ENCODE measurements around the gene B3GAT1.

The B3GAT1 gene

DNA sequence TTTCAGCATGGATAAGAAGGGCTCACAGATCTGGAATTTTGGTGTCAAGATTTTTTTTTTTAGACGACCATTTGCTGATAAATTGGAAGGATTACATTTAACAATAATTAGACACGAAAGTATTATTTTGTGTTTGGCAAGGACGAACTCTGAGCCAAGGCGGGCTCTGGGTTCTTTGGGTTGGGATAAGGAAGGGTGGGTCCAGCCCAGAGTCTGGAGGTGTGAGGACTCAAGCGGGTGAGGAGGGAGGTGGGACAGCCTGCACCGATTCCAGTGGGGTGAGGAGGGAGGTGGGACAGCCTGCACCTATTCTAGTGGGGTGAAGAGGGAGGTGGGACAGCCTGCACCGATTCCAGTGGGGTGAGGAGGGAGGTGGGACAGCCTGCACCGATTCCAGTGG lies 4.1 kb downstream of the B3GAT1 start:
- DNase-seq = no peak

DNA sequence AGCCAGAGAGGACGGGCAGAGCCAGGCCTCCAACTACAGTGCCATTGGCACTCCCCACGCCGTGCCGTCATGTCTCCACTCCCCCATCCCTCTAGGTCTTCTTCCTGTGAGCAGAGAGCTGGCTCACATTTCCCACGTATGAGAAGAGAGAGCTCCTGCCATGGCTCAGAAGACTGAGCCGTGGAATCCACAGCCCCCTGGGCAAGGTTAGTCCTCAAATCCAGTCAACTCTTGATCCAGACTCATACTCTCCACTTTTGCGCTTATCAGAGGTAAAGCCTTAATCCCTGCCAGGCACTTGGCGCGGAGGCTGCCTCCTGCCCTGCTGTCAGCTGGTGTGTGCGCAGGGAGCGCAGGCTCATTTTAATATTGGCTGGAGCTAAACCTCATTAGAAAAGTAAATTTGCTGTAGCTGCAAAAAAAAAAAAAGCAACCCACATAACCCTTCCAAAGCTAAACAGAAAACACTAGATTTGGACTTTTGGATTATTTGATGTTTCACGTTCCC lies 4.7 kb downstream of the B3GAT1 start:
- DNase-seq = no peak

DNA sequence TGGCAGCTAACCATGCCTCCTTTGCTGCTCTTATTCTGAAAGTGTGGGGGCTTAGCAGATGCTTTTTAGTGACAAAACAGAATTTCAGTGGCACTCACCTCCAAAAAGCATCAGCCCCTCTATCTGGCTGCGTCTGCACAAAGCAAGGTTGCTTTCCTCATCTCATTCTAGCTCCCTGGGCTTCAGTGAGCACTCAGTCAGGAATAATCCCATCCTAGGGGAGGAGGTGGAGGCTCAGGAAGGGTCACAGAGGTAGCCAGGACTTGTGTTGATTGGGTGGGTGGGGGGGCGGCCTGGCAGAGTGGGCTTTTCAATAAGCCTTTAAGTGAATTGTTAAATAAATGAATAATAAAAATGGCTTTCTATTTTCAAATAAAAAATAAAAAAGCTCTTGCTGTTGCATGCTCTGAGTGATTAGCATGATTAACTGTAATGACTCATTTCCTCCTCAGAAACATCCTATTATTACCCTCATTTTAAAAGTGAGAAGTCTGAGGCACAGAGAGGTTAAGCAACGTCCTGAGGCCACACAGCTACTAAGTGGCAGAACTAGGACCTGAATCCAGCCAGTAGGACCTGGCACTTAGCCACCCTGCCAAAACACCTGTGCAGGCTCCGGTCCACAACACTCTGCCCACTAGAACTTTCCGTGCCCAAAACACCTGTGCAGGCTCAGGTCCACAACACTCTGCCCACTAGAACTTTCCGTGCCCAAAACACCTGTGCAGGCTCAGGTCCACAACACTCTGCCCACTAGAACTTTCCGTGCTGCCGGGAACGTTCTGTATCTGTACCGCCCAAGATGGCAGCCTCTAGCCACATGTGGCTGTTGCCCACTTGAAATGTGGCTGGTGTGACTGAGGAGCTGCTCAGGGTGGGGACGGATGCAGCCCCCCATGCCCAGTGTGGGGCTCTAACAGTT lies 5.5 kb downstream of the B3GAT1 start:
- DNase-seq = no peak

DNA sequence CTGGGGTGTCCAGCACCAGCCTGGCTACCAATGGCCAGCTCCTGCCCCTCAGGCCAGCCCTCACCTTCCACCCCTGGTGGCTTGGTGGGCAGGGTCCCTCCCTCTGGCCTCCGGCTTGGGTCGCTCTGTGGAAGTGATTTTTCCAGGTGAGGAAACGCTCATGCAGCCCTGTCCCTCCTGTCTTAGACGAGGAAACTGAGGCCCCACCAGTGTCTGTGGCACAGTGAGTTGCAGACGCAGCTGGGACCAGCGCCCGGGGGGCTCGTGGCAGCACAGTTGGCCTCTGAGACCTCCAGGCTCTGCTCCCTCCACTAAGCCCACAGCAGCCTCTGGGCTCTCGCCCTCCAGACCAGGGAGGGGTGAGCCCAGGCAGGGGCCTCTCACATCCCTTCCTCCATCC lies 6.2 kb downstream of the B3GAT1 start:
- DNase-seq = no peak

DNA sequence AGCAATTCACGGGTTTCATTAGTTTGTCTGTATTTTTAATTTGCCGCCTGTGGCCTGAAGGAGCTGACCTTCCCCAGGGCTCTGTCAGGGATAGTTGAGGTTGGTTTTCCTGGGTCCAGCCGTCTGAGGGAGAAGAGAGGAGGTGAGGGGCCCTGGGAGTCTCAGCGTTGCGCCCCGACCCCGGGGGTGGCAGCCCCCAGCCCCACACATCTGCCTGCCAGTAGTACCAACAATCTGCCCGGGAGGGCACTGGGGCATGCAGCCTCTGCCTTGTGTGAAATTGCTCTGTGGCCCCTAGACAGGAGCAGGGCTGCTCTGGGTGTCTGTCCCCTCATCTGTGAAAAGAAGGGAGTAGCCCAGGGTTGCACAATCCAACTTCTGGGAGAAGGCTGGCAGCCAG lies 6.6 kb downstream of the B3GAT1 start:
- DNase-seq = no peak

DNA sequence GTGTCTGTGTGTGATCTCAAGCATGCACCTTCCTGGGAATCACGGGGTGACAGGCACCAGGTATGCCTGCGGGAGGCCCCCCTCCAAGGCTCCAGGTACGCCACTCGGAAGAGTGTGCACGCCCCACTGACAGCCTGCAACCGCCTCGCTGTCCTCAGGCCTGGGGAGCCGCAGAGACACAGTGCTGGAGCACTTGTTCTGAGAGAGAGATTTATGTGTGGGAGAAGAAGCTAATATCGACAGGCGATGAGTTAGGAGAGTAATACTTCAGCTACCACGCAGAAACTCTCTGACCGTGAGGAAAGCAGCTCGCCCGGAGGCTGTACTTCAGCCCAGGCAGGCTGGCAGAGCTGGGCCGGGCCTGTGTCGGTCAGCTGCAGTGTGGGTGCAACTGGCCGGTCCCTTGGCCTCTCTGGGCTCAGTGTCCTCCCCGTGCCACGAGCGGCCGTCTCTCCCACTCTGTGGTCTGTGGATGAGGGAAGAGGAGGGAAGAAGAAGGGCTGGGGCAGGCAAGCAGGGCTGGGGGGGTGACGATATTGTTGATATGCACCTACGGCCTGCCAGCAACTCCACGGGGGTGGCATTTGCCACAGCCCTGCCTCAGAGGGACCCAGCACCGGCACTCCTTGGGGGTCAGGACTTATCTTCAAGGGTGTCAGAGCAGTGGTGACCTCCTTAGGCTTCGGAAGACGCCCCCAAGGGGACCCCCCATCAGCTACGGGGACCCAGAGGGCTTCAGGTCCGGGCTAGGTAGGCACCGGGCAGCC lies 7.3 kb downstream of the B3GAT1 start:
- no peak for DNase-seq

DNA sequence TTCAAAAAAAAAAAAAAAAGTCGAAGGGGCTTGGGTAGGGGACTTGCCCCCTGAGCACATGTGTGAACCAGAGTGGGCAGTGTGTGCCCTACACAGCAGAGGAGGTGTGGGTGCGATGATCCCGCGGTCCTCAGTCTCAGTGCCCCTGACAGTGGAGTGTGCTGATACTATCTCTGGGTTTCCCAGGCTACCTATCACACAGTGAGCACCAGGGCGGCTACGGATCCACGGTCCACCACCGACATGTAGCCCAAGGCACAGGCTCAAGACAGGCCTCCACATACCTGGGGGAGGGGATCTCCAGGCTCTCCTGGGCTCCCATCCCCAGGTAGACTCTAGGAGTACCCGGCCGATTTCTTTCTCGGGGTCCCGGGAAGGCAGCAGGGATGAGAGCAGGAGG lies 9.1 kb downstream of the B3GAT1 start:
- DNase-seq = no peak

DNA sequence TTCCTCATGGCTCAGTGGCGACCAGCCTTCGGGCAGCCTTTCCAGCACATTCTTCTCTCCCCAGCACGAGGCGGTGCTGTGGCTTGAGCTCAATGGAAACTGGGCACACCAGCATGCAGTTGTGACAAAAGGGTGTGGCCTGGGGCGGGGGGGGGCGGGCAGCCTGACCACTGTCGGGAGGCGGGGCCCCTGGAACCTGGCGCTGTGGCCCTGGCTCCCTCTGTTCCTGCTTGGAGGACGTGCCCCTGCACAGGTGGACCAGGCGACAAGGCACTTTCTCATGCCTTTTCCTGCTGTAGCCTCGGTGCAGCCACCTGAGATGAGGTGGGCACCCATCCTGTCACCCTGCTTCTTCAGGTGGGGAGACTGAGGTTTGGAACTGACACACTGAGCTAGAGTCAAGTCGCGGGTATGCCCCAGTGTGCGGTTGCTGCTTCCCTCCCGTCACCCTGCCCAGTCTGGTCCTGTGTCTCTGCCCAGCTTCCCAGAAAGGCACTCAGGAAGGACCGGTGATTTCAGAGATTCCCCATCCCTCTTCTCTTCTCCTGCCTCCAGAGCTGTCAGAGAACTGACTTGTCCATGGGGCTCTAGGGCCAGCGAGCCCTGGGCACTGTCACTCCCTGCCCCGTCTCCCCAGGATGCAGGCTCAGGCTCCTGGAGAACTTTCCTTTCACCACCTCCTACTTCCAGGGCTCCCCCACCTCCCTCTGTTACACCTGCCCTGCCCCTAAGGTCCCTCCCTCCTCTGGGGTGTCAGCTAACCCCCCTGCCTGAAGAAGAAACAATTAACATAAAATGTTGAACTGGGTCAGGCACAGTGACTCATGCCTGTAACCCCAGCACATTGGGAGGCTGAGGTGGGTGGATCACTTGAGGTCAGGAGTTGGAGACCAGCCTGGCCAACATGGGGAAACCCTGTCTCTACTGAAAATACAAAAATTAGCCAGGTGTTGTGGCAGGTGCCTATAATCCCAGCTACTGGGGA lies 9.9 kb downstream of the B3GAT1 start:
- no peak for DNase-seq

DNA sequence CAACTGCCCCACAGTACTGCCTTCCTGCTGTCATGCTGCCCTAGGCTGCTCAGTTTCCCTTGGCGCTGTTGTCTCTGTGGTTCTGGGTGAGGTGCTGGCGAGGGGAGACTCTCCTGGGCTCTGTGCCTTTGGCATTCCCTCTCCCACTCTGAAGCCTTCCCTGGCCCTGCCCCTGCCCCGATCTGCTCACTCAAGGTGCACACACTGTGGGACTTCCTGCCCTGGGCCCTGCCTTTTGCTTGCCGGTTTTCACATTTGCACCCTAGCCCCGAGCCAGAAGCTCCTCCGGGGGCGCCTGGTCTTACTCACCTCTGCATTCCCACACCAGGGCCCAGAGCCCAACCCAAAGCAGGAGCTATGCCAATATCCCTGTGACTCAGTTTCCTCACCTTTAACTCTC lies 12.0 kb downstream of the B3GAT1 start:
- DNase-seq = no peak

DNA sequence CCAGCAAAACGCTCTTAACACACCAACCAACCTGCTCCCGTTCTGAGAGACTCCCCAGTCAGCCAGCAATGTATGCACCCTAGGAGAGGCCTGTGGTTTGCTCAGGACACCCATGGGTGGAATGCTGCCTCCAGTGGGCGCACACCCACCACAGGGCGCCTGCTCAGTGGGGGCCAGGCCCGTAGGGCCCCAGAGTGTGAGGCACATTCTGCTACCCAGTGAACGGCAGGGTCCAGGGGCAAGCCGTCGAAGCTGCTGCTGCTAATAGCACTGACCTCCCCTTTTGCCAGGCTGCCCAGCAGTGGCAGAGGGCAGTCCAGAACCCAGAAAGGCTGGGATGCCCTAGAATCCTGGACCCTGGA lies 12.8 kb downstream of the B3GAT1 start:
- no peak for DNase-seq

DNA sequence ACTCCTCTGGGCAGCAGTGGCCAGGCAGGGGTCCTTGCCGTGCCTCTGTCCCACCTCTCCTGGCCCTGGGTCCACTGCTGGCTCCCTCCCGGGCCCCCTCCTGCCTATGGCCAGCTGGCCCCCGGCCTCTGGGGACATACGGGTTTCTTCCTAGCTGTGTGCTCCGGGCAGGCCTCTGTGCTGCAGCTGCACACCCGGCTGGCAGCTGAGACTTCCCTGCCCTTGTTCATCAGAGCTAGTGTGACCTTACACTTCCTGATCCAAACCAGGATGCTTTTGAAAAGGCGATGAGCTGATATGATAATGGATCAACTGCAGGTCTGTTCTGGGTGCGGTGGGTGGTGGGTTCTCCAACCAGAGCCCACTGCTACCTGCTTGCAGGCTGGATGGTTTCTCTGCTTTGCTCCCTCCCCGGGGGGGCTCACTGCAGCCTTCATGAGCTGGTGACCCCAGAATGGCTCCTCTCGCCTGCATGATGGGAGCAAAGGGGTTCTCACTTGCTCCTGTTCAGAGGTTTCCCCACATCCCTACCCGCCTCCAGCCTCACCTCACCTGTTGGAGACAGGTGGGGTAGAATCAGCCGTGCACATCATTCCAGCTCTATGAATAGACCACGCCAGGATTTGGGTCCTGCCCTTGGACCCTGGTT lies 13.3 kb downstream of the B3GAT1 start:
- DNase-seq = no peak

DNA sequence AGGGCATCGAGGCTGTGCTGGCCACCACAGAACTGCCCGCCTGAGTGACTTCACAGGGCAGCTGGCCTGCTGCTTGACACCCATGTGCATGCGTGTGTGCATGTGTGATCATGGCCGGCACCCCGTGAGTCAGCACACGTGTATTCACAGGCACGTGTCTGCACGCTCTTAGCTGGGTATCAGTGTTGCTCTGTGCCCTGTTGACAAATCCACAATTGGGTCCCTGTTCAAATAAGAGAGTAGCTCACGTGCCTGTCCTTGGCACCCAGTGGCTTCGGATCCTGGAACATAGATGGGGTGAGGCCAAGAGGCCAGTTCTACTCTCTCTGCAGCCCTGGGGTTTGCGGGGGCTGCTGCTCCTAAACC lies 14.0 kb downstream of the B3GAT1 start:
- DNase-seq = no peak

DNA sequence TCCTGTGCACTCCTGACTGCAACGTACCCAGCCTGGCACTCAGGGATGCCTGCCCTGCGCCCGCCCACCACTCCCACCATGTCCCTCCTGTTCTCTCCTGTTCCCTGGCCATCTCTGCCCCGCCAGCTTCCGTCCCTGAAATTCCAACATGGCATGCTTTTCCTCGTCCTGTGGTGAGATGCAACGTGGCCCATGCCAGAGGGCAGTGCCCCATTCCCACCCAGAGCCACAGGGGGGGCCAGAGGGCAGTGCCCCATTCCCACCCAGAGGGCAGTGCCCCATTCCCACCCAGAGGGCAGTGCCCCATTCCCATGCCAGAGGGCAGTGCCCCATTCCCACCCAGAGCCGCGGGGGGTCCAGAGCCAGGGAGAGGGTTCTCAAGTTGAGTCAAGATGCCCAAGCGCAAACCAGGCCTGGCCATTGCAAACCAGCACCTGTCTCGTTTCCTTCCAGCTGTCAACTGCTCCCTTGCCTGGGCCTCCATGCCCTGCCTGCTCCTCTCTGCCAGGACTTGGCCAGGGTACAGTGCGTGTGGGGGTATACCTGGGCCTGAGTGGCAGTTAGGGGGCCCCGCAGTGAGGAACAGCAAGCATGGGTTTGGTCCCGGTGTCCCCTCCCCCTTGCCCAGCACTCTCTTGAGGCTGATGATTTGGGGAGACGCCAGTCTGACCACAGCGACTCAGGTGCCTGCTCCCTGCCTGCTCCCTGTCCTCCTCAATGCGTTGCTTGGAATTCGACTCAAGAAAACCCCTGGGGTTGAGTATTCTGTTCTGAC lies 14.6 kb downstream of the B3GAT1 start:
- no peak for DNase-seq

DNA sequence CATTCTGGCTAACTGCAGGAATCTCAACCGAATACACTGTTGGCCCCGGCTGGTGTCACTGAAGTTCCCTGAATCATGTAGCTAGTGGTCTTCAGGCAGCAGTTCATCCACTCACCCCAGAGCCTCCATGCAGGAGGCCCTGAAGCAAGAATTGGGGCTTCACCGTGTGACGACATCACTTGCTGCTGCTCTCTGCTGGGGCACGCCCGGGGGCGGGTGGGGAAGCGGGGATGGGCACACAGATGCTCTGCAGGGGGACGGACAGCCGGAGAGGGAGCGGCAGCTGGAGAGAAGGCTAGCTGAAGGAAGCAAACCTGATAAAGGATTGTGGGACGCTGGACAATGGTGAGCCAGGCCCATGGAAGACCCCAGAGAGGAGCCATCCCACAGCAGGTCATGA lies 17.0 kb downstream of the B3GAT1 start:
- no peak for DNase-seq

DNA sequence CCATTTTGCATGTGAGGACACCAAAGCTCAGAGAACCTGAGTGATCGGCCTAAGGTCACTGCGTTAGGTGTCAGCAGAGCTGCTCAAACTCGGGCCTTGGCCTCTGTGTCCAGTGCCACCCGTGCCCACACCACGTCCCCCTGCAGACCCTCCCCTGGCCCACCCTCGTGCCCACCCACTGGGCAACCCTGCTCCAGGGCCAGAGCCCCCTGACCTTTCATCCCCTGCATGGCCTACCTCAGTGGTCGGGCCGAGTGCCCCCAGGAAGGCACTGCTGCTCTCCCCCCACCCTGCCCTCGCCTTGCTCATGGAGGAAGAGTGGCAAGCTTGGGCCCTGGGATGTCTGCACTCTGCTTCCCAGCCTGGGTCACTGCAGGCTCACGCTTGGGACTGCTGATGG lies 17.7 kb downstream of the B3GAT1 start:
- no peak for DNase-seq

DNA sequence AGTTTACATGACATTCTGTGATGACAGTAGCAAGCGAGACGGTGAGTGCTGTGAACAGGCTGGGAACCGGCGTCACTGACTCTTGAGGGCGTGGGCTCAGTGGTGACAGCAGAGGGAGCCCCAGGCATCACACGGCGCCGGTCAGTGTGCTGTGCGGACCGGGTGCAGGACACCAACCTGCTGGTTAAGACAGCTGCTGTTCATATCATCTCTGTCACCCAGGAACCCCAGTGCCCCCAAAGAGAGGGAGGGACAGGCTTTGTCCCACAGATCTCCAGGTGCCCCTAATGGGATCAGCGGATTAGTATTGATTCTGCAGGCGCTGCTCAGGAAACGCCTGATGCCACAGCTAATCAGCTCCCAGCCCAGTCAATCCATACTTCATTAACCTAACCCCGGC lies 18.4 kb downstream of the B3GAT1 start:
- no peak for DNase-seq

DNA sequence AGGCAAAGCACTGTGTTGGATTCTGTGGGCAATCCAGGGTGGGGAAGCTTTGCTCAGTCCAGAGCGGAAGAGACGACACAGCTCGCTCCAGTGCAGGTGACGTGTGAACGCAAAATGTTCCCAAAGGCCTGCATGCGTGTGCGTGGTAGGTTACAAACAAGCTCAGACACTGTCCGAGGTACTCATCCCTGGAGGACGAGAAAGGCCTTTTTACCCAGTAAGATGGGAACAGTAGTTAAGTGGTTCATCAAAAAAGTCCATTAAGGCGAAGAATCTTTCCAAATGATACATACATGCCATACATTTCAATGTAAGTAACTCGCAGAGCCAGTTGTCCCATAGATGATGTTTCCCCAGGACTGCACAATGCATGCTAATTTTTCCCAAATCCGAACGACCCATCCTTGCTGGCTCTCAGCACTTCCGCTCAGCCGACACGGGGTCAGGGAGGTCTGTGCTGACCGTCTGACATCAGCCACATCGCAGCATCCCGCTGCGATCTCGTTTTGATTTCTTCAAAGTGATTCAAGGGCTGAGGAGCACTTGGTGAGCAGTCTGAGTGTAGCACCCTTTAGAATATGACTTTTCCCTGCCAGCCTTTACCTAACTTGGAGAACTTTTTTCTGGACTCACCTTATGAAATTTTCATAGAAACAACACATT lies 19.0 kb downstream of the B3GAT1 start:
- DNase-seq = no peak

DNA sequence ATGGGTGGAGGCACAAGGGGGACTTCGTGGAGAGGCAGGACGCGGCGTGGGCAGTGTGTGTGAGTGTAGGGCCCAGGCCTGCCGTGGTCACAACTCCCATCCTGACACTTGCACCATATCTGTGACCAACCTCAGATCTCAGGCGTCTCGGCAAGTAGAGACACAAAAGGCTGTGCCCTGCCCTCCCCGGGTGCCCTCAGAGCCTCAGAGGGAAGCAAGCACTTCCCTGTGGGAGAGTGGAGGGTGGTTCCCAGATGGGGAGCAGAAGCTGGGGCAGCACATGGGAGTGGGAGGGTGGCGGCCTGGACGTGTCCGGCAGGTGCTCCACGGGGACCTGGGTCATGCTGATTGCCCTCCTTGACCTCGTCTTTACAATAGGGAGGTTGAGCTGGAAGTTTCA lies 20.4 kb downstream of the B3GAT1 start:
- no peak for DNase-seq

DNA sequence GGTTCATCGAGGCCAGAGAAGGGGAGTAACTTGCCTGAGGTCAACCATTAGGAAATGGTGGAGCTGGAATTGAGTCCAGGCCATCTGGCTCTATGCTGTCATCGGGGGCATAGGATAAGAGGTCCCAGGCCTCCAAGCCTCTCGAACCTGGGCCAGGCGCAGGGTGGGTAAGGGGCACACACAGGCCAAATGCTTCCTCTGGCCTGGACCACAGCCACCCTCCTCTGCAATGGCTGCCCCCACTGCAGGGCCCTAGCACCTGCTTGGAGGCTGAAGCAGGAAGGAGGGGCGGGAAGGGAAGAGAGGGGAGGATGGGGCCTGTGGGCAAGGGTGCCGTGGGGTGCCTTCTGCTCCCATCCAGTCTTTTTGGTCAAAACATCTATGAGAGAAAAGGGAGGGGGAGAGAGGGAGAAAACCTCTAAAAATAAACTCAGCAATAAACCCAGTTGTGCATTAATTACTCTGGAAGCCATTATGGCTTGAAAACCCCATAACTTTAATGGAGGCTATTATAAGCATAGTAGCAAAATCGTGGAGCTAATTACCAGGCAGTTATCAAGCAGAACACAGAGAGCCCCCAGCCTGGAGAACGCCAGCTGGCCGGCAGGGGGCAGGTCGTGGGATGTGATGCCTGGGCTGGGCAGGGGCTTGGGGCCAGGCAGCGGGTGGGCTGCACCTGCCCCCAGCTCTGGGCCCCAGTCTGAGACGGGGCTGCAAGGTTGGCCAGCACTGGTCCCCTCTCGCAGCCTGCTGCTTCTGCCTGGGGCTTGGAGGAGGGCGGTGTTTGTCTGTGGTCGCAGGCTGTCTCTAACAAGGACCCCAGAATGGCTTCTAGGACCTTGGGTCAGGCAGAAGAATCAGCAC lies 21.1 kb downstream of the B3GAT1 start:
- DNase-seq = no peak
